Hepatocyte (in vitro differentiated cells): Measurements from ENCODE around the gene FARP1.

ENCODE experiments used
- CTCF ChIP-seq: fragments of 200-600 bp; sonication (generic); IDR thresholded peaks from 2 replicates; pipeline ENCODE4 v1.5.1; 2016; ENCODE audit warnings: antibody characterized with exemption, mild to moderate bottlenecking; ENCODE audit not compliant: poor library complexity
- EZH2 ChIP-seq: fragments of 200-600 bp; sonication (generic); IDR thresholded peaks from 2 replicates; pipeline ENCODE4 v1.6.1; 2016; ENCODE audit warnings: antibody characterized with exemption, mild to moderate bottlenecking, borderline replicate concordance

GRCh38 chr13:98224557-98224956, 81.7 kb downstream of the FARP1 start:
- TF ChIP-seq CTCF (no peak), EZH2 (no peak)
